Omental fat pad (tissue), 4 donors: Measurements from ENCODE around the gene CDH23. TPM values are rescaled to one million over a fixed set of nuclear protein-coding genes. Genes with fewer than 3 reads are reported as not detected.

ENCODE experiments used
- ATAC-seq: fragments of 150-250 bp; one replicate; pipeline ENCODE4 v1.9.1; 2016; ENCODE audit warnings: mild to moderate bottlenecking, moderate library complexity; ENCODE audit not compliant: low FRiP score
- DNase-seq: peaks from one replicate; pipeline ENCODE4 v3.0.0-alpha.2; 2019; ENCODE audit warnings: low spot score
- total RNA-seq, 4 donors: library from RNA; depleted of rRNA; stranded (reverse); fragments of >200 nt; gene quantifications; one replicate each; pipeline ENCODE4 v1.1.0, GENCODE V29; 2016
- TF ChIP-seq, protein P1 (sequence below), 3 donors: fragments of 450-650 bp; IDR thresholded peaks; one replicate each; pipeline ENCODE4 v1.5.1; 2016 to 2017; ENCODE audit warnings: antibody characterized with exemption in 3 of 3, mild to moderate bottlenecking in 3 of 3, moderate library complexity in 2 of 3

Gene CDH23
- total RNA-seq, 4 donors from 2014 or later = 25.3 to 41.9 (median 34.4) TPM

DNA sequence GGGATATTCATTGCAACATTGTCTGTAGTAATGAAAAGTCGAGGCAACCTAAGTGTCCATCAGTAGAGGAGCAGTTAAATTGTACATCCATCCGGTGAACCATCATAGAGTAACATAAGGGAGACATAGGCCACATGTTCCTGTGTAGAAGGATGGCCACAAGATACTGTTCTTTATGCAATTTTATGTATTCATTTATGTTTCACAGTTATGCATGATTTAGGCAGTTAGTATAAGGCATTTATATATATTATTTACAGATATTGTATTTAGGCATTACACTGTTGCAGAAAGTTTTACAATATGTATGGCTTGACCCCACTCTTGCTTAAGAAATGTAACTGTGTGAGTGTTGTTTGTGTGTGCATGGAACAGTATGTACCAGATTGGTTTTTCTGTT, 36.0 kb upstream of the CDH23 start:
- TF ChIP-seq, protein P1, sequence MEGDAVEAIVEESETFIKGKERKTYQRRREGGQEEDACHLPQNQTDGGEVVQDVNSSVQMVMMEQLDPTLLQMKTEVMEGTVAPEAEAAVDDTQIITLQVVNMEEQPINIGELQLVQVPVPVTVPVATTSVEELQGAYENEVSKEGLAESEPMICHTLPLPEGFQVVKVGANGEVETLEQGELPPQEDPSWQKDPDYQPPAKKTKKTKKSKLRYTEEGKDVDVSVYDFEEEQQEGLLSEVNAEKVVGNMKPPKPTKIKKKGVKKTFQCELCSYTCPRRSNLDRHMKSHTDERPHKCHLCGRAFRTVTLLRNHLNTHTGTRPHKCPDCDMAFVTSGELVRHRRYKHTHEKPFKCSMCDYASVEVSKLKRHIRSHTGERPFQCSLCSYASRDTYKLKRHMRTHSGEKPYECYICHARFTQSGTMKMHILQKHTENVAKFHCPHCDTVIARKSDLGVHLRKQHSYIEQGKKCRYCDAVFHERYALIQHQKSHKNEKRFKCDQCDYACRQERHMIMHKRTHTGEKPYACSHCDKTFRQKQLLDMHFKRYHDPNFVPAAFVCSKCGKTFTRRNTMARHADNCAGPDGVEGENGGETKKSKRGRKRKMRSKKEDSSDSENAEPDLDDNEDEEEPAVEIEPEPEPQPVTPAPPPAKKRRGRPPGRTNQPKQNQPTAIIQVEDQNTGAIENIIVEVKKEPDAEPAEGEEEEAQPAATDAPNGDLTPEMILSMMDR (IDR thresholded peaks at IDR 0.05) = no peak
- ATAC-seq (no peak), DNase-seq (no peak)

DNA sequence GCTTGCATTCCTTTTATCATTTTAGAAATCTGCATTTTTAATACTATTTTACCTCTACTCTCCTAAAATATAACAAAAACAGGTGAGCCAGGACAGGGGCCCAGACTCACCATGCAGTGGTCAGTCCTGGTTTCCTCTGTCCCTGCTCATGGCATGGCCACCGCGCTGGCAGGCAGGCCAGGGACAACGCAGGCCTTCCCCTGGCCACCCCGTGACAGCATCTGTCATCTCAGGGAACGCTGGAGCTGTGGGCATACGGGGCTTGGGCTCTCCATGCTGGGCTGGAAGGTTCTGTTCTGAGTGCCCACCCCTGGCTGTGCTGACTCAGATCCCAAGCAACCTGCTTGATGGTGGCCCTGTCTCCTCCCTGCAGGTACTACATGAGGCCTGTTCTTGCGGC, 35.1 kb upstream of the CDH23 start:
- ATAC-seq (no peak), DNase-seq (no peak)
- TF ChIP-seq, protein P1 (IDR thresholded peaks at IDR 0.05) = no peak

DNA sequence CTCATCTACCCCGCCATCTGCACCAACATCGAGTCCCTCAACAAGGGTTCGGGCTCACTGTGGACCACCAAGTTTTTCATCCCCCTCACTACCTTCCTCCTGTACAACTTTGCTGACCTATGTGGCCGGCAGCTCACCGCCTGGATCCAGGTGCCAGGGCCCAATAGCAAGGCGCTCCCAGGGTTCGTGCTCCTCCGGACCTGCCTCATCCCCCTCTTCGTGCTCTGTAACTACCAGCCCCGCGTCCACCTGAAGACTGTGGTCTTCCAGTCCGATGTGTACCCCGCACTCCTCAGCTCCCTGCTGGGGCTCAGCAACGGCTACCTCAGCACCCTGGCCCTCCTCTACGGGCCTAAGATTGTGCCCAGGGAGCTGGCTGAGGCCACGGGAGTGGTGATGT, 34.6 kb upstream of the CDH23 start:
- DNase-seq = no peak
- TF ChIP-seq, protein P1 (IDR thresholded peaks at IDR 0.05) = no peak
- ATAC-seq = no peak

DNA sequence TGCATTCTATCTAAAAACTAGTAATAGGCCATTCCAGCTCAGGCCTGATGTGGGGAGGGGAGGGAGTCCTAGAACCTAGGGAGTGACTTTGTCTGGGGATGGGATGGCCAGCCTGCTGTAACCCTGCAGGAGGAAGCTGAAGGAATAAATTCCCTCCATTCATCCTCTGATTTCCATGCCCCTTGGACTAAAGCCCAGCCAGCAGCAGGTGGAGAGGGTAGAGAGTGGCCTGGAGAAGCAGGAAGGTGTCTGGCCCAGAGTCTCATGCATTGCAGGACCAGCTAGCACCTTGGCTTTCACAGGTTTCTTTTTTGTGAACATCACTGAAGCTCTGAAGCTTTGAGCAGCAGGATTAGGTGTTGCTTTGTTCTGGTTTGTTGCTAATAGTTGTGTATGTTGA, 32.8 kb upstream of the CDH23 start:
- TF ChIP-seq, protein P1 (IDR thresholded peaks at IDR 0.05) = no peak
- no peak for DNase-seq
- ATAC-seq = no peak

DNA sequence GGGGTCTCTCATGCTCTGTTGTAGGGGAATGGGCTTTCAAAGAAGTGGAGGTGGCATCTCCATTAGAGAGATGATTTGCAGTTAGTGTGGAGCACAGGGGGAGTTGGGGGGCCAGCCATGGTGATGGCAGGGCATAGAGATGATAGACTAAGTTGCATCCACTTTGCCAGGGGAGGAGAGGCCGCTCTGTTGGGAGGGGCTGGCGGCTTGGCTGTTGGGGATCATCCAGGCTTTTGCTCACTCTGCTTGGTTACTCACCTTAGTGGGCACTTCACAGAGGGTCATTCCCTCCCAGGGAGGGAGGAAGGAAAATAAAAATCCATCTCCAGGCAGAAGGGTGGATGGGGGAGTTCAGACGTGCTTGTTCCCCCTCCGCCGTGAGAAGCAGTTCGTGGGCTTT, 31.4 kb upstream of the CDH23 start:
- no peak for DNase-seq
- TF ChIP-seq, protein P1 (IDR thresholded peaks at IDR 0.05) = no peak
- ATAC-seq = no peak

DNA sequence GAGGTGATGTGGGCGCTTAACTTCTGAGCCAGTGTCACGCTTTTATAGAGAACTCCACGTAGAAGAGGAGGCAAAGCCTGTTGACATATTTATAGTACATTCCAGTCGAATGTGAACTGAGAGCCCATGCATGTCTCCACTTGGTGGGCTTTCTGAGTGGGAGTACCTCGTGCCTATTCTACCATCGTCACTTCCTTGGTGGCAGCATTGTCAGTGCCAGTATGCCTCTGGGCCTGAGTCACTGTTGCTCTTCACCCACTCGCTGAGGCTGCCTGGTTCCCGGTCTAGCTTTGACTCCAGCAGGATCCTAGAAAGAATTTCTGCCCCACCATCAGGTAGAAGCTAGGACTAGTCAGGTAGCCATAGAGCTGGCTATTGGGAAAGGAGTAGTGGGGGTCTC, 30.0 kb upstream of the CDH23 start:
- ATAC-seq (no peak), DNase-seq (no peak)
- TF ChIP-seq, protein P1 (IDR thresholded peaks at IDR 0.05) = no peak

DNA sequence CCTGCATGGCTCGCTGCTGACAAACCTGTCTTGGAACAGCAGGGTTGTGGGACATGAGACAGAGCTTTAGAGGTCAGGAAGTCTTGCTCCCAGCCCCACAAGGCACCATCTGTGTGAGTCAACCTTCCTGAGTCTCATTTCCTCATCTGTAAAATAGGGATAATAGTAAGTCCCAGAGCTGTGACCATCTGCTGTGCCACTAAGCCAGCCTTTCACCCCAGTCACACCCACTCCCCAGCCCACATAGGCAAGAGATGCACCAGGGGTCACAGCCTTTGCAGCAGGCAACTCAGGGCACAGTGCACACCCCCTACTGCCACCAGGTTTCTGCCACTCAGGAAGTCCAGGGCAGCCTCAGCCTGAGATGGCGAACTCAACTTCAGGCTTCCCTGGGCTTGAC, 29.4 kb upstream of the CDH23 start:
- TF ChIP-seq, protein P1 (IDR thresholded peaks at IDR 0.05) = no peak
- ATAC-seq (no peak), DNase-seq (no peak)
